ENCODE results near the gene RILPL2. TPM values are rescaled to one million over a fixed set of nuclear protein-coding genes. Genes with fewer than 3 reads are reported as not detected.
"Not testable (repeated sequence)": the region's sequence is repeated elsewhere in the genome, so short reads cannot be mapped to it uniquely, and the experiment has no call there.

Gene RILPL2
- total RNA-seq, 1 experiment from 2014 or later: 2.2 TPM

- peak overlapping the region; percentile 69 for H3K4me3 ChIP-seq
- peak overlapping the region; percentile 47; the same call in 1 of the 2 replicates for H3K27ac ChIP-seq
These were observed 48.8 kb downstream of the RILPL2 start for GRCh38 chr12:123387508-123388176.

GRCh38 chr12:123385536-123385935 is 50.9 kb downstream of the RILPL2 start:
- H3K27ac ChIP-seq; DNase-seq; H3K4me3 ChIP-seq; H3K36me3 ChIP-seq; H3K27me3 ChIP-seq; H3K9me3 ChIP-seq (replicated peaks): not testable (repeated sequence)
- H3K4me1 ChIP-seq: peaks cover 12% of the 10 kb centered on the region

More at GRCh38 chr12:123387508-123388176, 48.8 kb downstream of the RILPL2 start:
- Histone ChIP-seq H3K4me1 (peaks cover 12% of the 10 kb centered on the region), H3K27me3 (no peaks in the 10 kb centered on the region), H3K9me3 (replicated peaks) (no peaks in the 10 kb centered on the region), H3K36me3 (peaks cover 18% of the 10 kb centered on the region)
- no peak for DNase-seq

GRCh38 chr12:123384994-123385376 is 51.5 kb downstream of the RILPL2 start:
- no peaks in the 10 kb centered on the region for H3K27me3 ChIP-seq
- H3K9me3 ChIP-seq (replicated peaks): no peaks in the 10 kb centered on the region
- DNase-seq: no peak
- H3K27ac ChIP-seq: peak overlapping the region; percentile 33
- H3K36me3 ChIP-seq: no peaks in the 10 kb centered on the region
- peak overlapping the region; percentile 75 for H3K4me3 ChIP-seq
- H3K4me1 ChIP-seq: peaks cover 12% of the 10 kb centered on the region

- Histone ChIP-seq H3K36me3 (no peaks in the 10 kb centered on the region), H3K4me1 (peaks cover 12% of the 10 kb centered on the region), H3K9me3 (replicated peaks) (no peaks in the 10 kb centered on the region), H3K27me3 (no peaks in the 10 kb centered on the region), H3K27ac (peak overlapping the region; percentile 33), H3K4me3 (peak overlapping the region; percentile 75)
- DNase-seq: peak; percentile 16 to 22
These were observed 52.0 kb downstream of the RILPL2 start for GRCh38 chr12:123384318-123384993.

- Histone ChIP-seq H3K4me1 (peaks cover 11% of the 10 kb centered on the region), H3K27ac (no peak overlapping the region), H3K36me3 (no peaks in the 10 kb centered on the region), H3K4me3 (no peak overlapping the region), H3K9me3 (replicated peaks) (no peaks in the 10 kb centered on the region), H3K27me3 (no peaks in the 10 kb centered on the region)
- no peak for DNase-seq
These were observed 53.8 kb downstream of the RILPL2 start for GRCh38 chr12:123382684-123383083.

- DNase-seq: no peak
- Histone ChIP-seq H3K36me3 (no peaks in the 10 kb centered on the region), H3K9me3 (replicated peaks) (no peaks in the 10 kb centered on the region), H3K4me1 (no peaks in the 10 kb centered on the region), H3K27ac (no peak overlapping the region), H3K4me3 (no peak overlapping the region), H3K27me3 (no peaks in the 10 kb centered on the region)
These were observed 57.1 kb downstream of the RILPL2 start for GRCh38 chr12:123379391-123379790.

GRCh38 chr12:123372415-123372814 is 64.1 kb downstream of the RILPL2 start:
- H3K4me1 ChIP-seq; DNase-seq; H3K9me3 ChIP-seq (replicated peaks); H3K27ac ChIP-seq; H3K4me3 ChIP-seq; H3K27me3 ChIP-seq; H3K36me3 ChIP-seq: not testable (repeated sequence)

GRCh38 chr12:123371667-123372368 is 64.7 kb downstream of the RILPL2 start:
- H3K36me3 ChIP-seq; H3K4me3 ChIP-seq; H3K27me3 ChIP-seq; H3K27ac ChIP-seq; H3K4me1 ChIP-seq; H3K9me3 ChIP-seq (replicated peaks); DNase-seq: not testable (repeated sequence)

- no peaks in the 10 kb centered on the region for H3K36me3 ChIP-seq
- DNase-seq: no peak
- H3K27me3 ChIP-seq: no peaks in the 10 kb centered on the region
- H3K9me3 ChIP-seq (replicated peaks): no peaks in the 10 kb centered on the region
- no peaks in the 10 kb centered on the region for H3K4me1 ChIP-seq
- H3K4me3 ChIP-seq: no peak overlapping the region
- H3K27ac ChIP-seq: no peak overlapping the region
These were observed 67.3 kb downstream of the RILPL2 start for GRCh38 chr12:123369229-123369628.

GRCh38 chr12:123368431-123368830 is 68.1 kb downstream of the RILPL2 start:
- not testable (repeated sequence) for H3K4me1 ChIP-seq; H3K9me3 ChIP-seq (replicated peaks); H3K4me3 ChIP-seq; H3K27me3 ChIP-seq; H3K36me3 ChIP-seq; DNase-seq; H3K27ac ChIP-seq

- no peaks in the 10 kb centered on the region for H3K4me1 ChIP-seq
- H3K9me3 ChIP-seq (replicated peaks): no peaks in the 10 kb centered on the region
- H3K4me3 ChIP-seq: no peak overlapping the region
- no peak overlapping the region for H3K27ac ChIP-seq
- H3K36me3 ChIP-seq: no peaks in the 10 kb centered on the region
- DNase-seq: no peak
- no peaks in the 10 kb centered on the region for H3K27me3 ChIP-seq
These were observed 69.0 kb downstream of the RILPL2 start for GRCh38 chr12:123367511-123367910.

Other genes with a start within 250 kb of the RILPL2 start
- 68.7 and 78.2 TPM in 2 replicates for gene MPHOSPH9, start 203.5 kb downstream of the RILPL2 start, total RNA-seq (2014; rRNA removed; shearing (Covaris generic))
- gene MTRFR, start 203.2 kb downstream of the RILPL2 start, total RNA-seq (2014; rRNA removed; shearing (Covaris generic)): 16.9 and 19.8 TPM in 2 replicates
- 369 and 389 TPM in 2 replicates for gene CDK2AP1, start 164.8 kb downstream of the RILPL2 start, total RNA-seq (2014; rRNA removed; shearing (Covaris generic))
- 38.4 and 40.8 TPM in 2 replicates for gene SBNO1, start 71.8 kb downstream of the RILPL2 start, total RNA-seq (2014; rRNA removed; shearing (Covaris generic))
- gene KMT5A, start 52.6 kb downstream of the RILPL2 start, total RNA-seq (2014; rRNA removed; shearing (Covaris generic)): 43.6 and 53.5 TPM in 2 replicates
- 14.9 and 18.7 TPM in 2 replicates for gene SNRNP35, start 21.5 kb upstream of the RILPL2 start, total RNA-seq (2014; rRNA removed; shearing (Covaris generic))
- 6.8 and 8.5 TPM in 2 replicates for gene RILPL1, start 97.0 kb upstream of the RILPL2 start, total RNA-seq (2014; rRNA removed; shearing (Covaris generic))
- gene TMED2, start 147.9 kb upstream of the RILPL2 start, total RNA-seq (2014; rRNA removed; shearing (Covaris generic)): 196 and 211 TPM in 2 replicates
- 29.8 and 40.9 TPM in 2 replicates for gene DDX55, start 165.4 kb upstream of the RILPL2 start, total RNA-seq (2014; rRNA removed; shearing (Covaris generic))
- 43.4 and 50.2 TPM in 2 replicates for gene EIF2B1, start 197.0 kb upstream of the RILPL2 start, total RNA-seq (2014; rRNA removed; shearing (Covaris generic))
- gene GTF2H3, start 197.1 kb upstream of the RILPL2 start, total RNA-seq (2014; rRNA removed; shearing (Covaris generic)): 32.7 and 38.2 TPM in 2 replicates
- gene TCTN2, start 234.4 kb upstream of the RILPL2 start, total RNA-seq (2014; rRNA removed; shearing (Covaris generic)): 9.4 and 10.0 TPM in 2 replicates

Measured in SJCRH30 (cell line).